ENCODE data around the gene PCSK6. TPM values are rescaled to one million over a fixed set of nuclear protein-coding genes. Genes with fewer than 3 reads are reported as not detected.
A peak's percentile ranks its signal among the peaks of the same experiment; 100 is the strongest.

PCSK6 gene
- total RNA-seq, 1 donor from 2014 or later = 16.6 TPM

DNA sequence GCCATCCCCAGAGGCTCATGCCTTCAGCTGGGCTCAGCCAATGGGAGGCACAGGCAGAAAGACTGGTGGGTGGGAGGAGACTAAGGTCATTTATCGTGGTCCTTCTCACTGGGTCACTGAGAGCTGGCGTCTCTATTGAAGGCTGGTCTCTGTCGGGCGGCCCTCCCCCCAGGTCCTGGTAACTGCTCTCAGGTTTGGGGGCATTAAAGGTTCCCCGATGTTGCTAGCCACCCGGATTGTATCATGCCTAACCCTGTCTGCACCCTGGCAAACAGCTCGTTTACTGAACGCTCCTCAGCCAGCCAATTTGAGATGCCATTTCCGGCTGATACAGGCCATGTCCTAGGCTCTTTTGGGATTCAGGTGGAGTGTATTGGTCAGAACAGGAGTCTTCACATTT is 222.7 kb downstream of the PCSK6 start:
- Histone ChIP-seq H3K36me3 (peaks cover 24% of the 10 kb centered on the region), H3K9me3 (no peaks in the 10 kb centered on the region), H3K4me3 (no peak overlapping the region), H3K27ac (peak overlapping the region; percentile 65), H3K4me1 (no peaks in the 10 kb centered on the region), H3K27me3 (no peaks in the 10 kb centered on the region)
- ATAC-seq = no peak
- no peak for DNase-seq
- intact Hi-C loops (cut with DNase I) = no loop called here
- TF ChIP-seq, protein P1, sequence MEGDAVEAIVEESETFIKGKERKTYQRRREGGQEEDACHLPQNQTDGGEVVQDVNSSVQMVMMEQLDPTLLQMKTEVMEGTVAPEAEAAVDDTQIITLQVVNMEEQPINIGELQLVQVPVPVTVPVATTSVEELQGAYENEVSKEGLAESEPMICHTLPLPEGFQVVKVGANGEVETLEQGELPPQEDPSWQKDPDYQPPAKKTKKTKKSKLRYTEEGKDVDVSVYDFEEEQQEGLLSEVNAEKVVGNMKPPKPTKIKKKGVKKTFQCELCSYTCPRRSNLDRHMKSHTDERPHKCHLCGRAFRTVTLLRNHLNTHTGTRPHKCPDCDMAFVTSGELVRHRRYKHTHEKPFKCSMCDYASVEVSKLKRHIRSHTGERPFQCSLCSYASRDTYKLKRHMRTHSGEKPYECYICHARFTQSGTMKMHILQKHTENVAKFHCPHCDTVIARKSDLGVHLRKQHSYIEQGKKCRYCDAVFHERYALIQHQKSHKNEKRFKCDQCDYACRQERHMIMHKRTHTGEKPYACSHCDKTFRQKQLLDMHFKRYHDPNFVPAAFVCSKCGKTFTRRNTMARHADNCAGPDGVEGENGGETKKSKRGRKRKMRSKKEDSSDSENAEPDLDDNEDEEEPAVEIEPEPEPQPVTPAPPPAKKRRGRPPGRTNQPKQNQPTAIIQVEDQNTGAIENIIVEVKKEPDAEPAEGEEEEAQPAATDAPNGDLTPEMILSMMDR (IDR thresholded peaks at IDR 0.05) = no peak

DNA sequence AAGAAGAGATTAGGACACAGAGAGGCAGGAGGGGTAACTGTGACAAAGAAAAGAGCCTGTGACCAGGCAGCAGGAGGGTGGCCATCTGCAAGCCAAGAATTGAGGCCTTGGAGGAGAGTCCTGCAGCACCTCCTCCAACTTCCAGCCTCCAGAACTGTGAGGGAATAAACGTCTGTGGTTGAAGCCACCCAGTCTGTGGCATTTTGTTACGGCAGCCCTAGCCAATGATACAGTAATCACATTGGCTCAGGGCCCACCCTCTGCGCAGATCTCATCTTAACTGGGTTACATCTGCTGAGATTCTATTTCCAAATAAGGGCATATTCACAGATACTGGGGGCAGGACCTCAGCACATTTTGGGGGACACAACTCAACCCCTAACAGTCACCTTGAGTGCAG is 223.5 kb downstream of the PCSK6 start:
- ATAC-seq (no peak), DNase-seq (no peak)
- intact Hi-C loops (cut with DNase I) = no loop called here
- no peak overlapping the region for H3K4me3 ChIP-seq
- TF ChIP-seq, protein P1 (IDR thresholded peaks at IDR 0.05) = no peak
- H3K4me1 ChIP-seq = no peaks in the 10 kb centered on the region
- no peaks in the 10 kb centered on the region for H3K27me3 ChIP-seq
- H3K27ac ChIP-seq = peak overlapping the region; percentile 65
- H3K9me3 ChIP-seq = no peaks in the 10 kb centered on the region
- H3K36me3 ChIP-seq = peaks cover 17% of the 10 kb centered on the region

DNA sequence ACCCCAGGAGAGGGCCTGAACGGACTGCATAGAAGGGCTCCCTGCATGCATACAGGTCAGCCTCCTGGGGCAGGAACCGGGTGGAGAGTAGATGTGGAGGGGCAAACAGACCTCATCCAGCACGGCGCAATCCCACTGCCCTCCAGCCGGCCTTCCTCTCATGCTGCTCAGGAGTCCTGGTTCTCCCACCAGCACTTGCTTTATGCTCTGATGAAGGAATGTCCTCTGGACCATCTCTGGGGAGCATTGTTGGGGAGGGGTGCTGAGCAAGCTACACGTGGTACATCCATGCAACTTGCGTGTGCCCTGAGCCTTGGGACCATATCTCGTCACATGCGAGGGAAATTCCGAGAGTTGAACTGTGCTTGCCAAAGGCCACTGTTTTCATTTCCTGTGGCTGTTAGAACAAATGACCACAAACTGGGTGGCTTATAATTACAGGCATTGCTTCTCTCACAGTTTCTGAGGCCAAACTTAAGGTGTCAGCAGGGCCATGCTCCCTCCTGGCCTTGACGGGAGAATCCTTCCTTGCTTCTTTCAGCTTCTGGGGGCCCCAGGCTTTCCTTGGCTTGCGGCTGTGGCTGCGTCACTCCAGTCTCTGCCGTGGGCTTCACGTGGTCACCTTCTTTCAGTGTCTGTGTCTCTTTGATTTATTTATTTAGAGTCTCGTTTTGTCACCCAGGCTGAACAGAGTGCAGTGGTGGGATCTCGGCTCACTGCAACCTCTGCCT is 224.4 kb downstream of the PCSK6 start:
- Histone ChIP-seq H3K36me3 (peaks cover 7% of the 10 kb centered on the region), H3K4me1 (no peaks in the 10 kb centered on the region), H3K4me3 (no peak overlapping the region), H3K27me3 (no peaks in the 10 kb centered on the region), H3K9me3 (no peaks in the 10 kb centered on the region), H3K27ac (no peak overlapping the region)
- DNase-seq = no peak
- peak; percentile 7 for ATAC-seq
- TF ChIP-seq, protein P1 (IDR thresholded peaks at IDR 0.05) = no peak
- intact Hi-C loops (cut with DNase I) = no loop called here

DNA sequence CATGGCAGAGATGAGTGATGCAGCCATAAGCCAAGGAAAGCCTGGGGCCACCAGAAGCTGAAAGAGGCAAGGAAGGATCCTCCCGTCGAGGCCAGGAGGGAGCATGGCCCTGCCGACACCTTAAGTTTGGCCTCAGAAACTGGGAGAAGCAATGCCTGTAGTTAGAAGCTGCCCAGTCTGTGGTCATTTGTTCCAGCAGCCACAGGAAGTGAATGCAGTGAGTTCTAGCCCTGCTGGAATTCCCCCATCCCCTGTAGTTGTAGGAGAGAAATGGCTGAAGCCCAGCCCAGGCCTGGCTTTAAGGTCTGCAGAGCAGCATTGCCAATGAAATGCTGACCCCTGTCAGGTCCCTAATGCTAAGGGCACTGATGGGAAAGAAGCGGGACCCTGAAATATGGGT is 225.5 kb downstream of the PCSK6 start:
- intact Hi-C loops (cut with DNase I) = no loop called here
- Histone ChIP-seq H3K27me3 (no peaks in the 10 kb centered on the region), H3K4me3 (no peak overlapping the region), H3K27ac (no peak overlapping the region), H3K36me3 (no peaks in the 10 kb centered on the region), H3K4me1 (no peaks in the 10 kb centered on the region), H3K9me3 (no peaks in the 10 kb centered on the region)
- TF ChIP-seq, protein P1 (IDR thresholded peaks at IDR 0.05) = no peak
- ATAC-seq (no peak), DNase-seq (no peak)

DNA sequence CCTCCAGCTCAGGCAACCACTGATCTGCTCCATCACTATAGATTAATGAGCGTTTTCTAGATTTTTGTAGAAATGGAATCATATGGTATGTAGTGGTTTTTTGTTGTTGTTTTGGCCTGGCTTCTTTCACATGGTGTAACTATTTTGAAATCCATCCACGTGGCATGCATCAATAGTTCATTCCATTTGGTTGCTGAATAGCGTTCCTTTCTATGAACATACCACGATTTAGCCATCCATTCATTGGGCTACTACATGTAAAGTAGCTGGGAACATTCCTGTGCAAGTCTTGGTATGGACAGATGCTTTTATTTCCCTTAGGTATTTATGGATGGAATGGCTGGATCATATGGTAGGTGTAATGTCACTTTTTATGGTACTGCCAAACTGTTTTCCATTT is 227.0 kb downstream of the PCSK6 start:
- DNase-seq (no peak), ATAC-seq (no peak)
- intact Hi-C loops (cut with DNase I) = no loop called here
- H3K36me3 ChIP-seq = no peaks in the 10 kb centered on the region
- no peaks in the 10 kb centered on the region for H3K9me3 ChIP-seq
- no peak overlapping the region for H3K27ac ChIP-seq
- H3K4me3 ChIP-seq = no peak overlapping the region
- no peaks in the 10 kb centered on the region for H3K4me1 ChIP-seq
- no peaks in the 10 kb centered on the region for H3K27me3 ChIP-seq
- TF ChIP-seq, protein P1 (IDR thresholded peaks at IDR 0.05) = no peak
